ENCODE results near the gene FAAH.

DNA sequence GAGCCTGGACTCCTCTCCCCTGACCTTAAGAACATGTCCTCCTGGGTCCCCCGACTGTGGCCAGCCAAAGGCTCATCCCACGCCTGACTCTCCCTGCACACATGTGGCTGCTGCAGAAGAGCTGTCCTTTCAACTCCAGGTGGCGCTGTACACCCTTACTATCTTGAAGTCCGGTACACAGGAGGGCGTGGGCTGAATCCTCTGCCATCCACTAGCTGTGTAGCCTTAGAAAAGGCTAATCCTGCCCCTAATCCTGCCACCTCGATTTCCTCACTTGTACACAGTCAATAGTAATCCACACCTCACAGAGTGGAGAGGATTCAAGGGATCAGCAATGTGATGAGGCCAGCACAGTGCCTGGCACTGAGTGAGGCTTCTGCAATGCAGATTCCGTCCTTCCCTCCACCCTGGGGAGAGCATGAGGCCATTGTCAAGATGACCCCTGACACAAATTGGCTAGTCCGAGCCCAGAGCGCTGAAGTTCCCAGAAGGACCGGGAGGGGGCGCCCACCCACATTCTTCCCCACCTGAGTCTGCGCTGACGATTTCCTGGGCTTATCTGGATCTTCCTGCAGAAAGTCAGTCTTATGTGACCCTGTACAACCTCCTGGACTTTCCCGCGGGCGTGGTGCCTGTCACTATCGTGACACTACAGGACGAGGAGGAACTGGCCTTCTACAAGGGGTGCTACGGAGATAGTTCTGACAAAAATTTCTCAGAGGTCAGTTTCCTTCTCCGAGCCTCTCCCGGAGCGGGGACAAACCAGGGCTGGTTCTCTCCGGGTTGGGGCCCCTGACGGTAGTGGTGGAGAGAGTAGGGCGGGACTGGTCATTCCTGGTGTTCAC lies 48.4 kb downstream of the FAAH start:
- TF ChIP-seq POLR2AphosphoS5 (IDR thresholded peaks at IDR 0.05) (no peak), EP300 (IDR thresholded peaks at IDR 0.05) (no peak)
- TF ChIP-seq, protein P1, sequence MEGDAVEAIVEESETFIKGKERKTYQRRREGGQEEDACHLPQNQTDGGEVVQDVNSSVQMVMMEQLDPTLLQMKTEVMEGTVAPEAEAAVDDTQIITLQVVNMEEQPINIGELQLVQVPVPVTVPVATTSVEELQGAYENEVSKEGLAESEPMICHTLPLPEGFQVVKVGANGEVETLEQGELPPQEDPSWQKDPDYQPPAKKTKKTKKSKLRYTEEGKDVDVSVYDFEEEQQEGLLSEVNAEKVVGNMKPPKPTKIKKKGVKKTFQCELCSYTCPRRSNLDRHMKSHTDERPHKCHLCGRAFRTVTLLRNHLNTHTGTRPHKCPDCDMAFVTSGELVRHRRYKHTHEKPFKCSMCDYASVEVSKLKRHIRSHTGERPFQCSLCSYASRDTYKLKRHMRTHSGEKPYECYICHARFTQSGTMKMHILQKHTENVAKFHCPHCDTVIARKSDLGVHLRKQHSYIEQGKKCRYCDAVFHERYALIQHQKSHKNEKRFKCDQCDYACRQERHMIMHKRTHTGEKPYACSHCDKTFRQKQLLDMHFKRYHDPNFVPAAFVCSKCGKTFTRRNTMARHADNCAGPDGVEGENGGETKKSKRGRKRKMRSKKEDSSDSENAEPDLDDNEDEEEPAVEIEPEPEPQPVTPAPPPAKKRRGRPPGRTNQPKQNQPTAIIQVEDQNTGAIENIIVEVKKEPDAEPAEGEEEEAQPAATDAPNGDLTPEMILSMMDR (IDR thresholded peaks at IDR 0.05), result peak; percentile 8 to 91
